ENCODE results near the gene MATN1.

GRCh38 chr1:30697571-30698376 is 25.6 kb downstream of the MATN1 start:
- TF ChIP-seq, protein P1, sequence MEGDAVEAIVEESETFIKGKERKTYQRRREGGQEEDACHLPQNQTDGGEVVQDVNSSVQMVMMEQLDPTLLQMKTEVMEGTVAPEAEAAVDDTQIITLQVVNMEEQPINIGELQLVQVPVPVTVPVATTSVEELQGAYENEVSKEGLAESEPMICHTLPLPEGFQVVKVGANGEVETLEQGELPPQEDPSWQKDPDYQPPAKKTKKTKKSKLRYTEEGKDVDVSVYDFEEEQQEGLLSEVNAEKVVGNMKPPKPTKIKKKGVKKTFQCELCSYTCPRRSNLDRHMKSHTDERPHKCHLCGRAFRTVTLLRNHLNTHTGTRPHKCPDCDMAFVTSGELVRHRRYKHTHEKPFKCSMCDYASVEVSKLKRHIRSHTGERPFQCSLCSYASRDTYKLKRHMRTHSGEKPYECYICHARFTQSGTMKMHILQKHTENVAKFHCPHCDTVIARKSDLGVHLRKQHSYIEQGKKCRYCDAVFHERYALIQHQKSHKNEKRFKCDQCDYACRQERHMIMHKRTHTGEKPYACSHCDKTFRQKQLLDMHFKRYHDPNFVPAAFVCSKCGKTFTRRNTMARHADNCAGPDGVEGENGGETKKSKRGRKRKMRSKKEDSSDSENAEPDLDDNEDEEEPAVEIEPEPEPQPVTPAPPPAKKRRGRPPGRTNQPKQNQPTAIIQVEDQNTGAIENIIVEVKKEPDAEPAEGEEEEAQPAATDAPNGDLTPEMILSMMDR (conservative IDR thresholded peaks at IDR 0.05; ENCODE audit: low read length): no peak
- no peak for TF ChIP-seq EZH2phosphoT487 (IDR thresholded peaks at IDR 0.05; ENCODE audit: borderline replicate concordance)

Measured in Loucy (cell line).